Upper lobe of left lung (tissue), 6 donors: Measurements from ENCODE around the gene SIGLEC1. TPM values are rescaled to one million over a fixed set of nuclear protein-coding genes. Genes with fewer than 3 reads are reported as not detected.

ENCODE experiments used
- ATAC-seq, 2 donors: fragments of 200-7000 bp; cut with Tn5 transposase; one replicate each; pipeline ENCODE4 v1.9.1; 2022; ENCODE audit warnings: mild to moderate bottlenecking in 2 of 2, moderate library complexity in 2 of 2; ENCODE audit not compliant: low FRiP score in 2 of 2
- DNase-seq, 2 donors: peaks; one replicate each; pipeline ENCODE4 v3.0.0-alpha.2; 2019 to 2020
- H3K27ac ChIP-seq, 4 donors: fragments of 200-600 bp; sonication (generic); one replicate each; pipeline ENCODE4 v1.5.1; 2016 to 2019
- H3K27me3 ChIP-seq, 4 donors: fragments of 200-600 bp; sonication (generic); one replicate each; pipeline ENCODE4 v1.5.1; 2017 to 2019
- H3K36me3 ChIP-seq, 4 donors: fragments of 200-600 bp; sonication (generic); one replicate each; pipeline ENCODE4 v1.5.1; 2016 to 2019
- H3K4me1 ChIP-seq, 4 donors: fragments of 200-600 bp; sonication (generic); one replicate each; pipeline ENCODE4 v1.5.1; 2018 to 2019
- H3K4me3 ChIP-seq, 4 donors: fragments of 200-600 bp; sonication (generic); one replicate each; pipeline ENCODE4 v1.5.1; 2017 to 2019; ENCODE audit warnings: mild to moderate bottlenecking in 2 of 4, moderate library complexity in 1 of 4
- H3K9me3 ChIP-seq, 4 donors: fragments of 200-600 bp; sonication (generic); one replicate each; pipeline ENCODE4 v1.5.1; 2018 to 2019
- EP300 ChIP-seq, 4 donors: sonication (generic); formaldehyde crosslinking; IDR thresholded peaks; one replicate each; pipeline ENCODE4 v1.5.1; 2017; ENCODE audit warnings: antibody characterized with exemption in 4 of 4, control low read depth in 2 of 4
- POLR2A ChIP-seq, 4 donors: fragments of 450-650 bp; IDR thresholded peaks; one replicate each; pipeline ENCODE4 v1.5.1; 2016 to 2017; ENCODE audit warnings: antibody characterized with exemption in 4 of 4, mild to moderate bottlenecking in 2 of 4
- POLR2AphosphoS5 ChIP-seq, 2 donors: sonication (generic); formaldehyde crosslinking; IDR thresholded peaks; one replicate each; pipeline ENCODE4 v1.5.1; 2017; ENCODE audit warnings: antibody characterized with exemption in 2 of 2
- WGBS, 2 donors: methylation state at CpG; one replicate each; pipeline ENCODE4 v1.1.5; 2017 to 2018; 5-methylcytosine and 5-hydroxymethylcytosine counted together
- total RNA-seq, 6 donors: library from RNA; depleted of rRNA in 4 of 6; stranded (reverse); fragments of >200 nt in 4 of 6; gene quantifications; one replicate each; pipeline versions ENCODE4 v1.1.0 to v1.2.1, GENCODE V29; 2016 to 2021
- TF ChIP-seq, protein P1 (sequence below), 6 experiments: fragments of 450-650 bp in 4 of 6; fragments of 200-600 bp in 2 of 6; sonication (generic) in 2 of 6; IDR thresholded peaks; one replicate each; pipeline ENCODE4 v1.5.1; 2016 to 2019; ENCODE audit warnings: antibody characterized with exemption in 6 of 6
- donor health status: DM: no; HTN: no; CAD: no; lungs with moderate emphysema.
- donor health status: DM: no; HTN: yes; CAD: no; lungs with severe emphysema.

The SIGLEC1 gene
- total RNA-seq, 6 donors from 2014 or later: 14.4 to 69.9 (median 60.7) TPM

DNA sequence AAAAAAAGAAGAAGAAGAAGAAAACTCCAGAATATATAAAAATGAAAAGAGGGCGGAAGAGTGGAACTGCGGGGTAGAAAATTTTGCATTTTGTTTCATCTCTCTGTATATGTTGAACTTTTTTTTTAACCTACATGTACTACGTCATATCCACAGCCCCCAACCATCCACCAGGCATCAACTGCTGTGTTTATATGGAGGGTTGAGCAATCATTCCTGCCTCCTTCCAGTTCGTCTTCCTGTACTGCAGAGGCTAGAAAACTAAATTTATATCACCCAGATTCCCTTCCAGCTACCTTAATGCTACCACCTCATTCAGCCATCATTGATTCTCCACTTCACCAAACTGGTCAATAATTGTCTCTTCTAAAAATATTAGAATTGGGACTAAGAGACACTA lies 9.5 kb upstream of the SIGLEC1 start:
- WGBS, 2 donors: 77 to 83% methylated on average over 4 of the region's 4 CpGs
- no peak for DNase-seq
- no peak for ATAC-seq
- H3K4me1 ChIP-seq: peaks cover 0 to under 1% (median 0%) of the 10 kb centered on the region in 4 donors
- no peak overlapping the region for H3K4me3 ChIP-seq
- no peaks in the 10 kb centered on the region for H3K36me3 ChIP-seq
- TF ChIP-seq EP300 (IDR thresholded peaks at IDR 0.05) (no peak), POLR2A (IDR thresholded peaks at IDR 0.05) (no peak), POLR2AphosphoS5 (IDR thresholded peaks at IDR 0.05) (no peak)
- TF ChIP-seq, protein P1, sequence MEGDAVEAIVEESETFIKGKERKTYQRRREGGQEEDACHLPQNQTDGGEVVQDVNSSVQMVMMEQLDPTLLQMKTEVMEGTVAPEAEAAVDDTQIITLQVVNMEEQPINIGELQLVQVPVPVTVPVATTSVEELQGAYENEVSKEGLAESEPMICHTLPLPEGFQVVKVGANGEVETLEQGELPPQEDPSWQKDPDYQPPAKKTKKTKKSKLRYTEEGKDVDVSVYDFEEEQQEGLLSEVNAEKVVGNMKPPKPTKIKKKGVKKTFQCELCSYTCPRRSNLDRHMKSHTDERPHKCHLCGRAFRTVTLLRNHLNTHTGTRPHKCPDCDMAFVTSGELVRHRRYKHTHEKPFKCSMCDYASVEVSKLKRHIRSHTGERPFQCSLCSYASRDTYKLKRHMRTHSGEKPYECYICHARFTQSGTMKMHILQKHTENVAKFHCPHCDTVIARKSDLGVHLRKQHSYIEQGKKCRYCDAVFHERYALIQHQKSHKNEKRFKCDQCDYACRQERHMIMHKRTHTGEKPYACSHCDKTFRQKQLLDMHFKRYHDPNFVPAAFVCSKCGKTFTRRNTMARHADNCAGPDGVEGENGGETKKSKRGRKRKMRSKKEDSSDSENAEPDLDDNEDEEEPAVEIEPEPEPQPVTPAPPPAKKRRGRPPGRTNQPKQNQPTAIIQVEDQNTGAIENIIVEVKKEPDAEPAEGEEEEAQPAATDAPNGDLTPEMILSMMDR (IDR thresholded peaks at IDR 0.05): no peak
- no peaks in the 10 kb centered on the region for H3K9me3 ChIP-seq
- no peak overlapping the region for H3K27ac ChIP-seq
- no peaks in the 10 kb centered on the region for H3K27me3 ChIP-seq

DNA sequence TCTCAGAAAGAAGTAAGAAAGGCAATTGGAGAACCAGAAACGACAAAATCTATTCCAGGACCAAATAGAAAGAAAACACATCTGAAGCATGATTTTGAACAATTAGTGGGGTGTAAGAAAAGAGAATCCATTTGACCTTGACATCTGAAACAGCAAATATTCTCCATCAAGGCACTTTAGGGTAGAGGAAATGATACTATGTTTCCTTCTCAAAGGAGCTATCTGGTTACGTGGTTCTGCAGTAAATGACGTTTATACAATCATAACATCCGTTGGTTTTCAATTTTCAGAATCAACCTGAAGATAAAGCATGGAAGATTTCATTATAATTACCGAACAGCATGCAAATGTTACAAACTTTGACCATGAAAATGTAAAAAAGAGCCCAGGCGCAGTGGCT lies 8.2 kb upstream of the SIGLEC1 start:
- TF ChIP-seq POLR2A (IDR thresholded peaks at IDR 0.05) (no peak), EP300 (IDR thresholded peaks at IDR 0.05) (no peak), POLR2AphosphoS5 (IDR thresholded peaks at IDR 0.05) (no peak)
- TF ChIP-seq, protein P1 (IDR thresholded peaks at IDR 0.05): no peak
- ATAC-seq (no peak), DNase-seq (no peak)
- no peak overlapping the region for H3K27ac ChIP-seq
- H3K4me3 ChIP-seq: no peak overlapping the region
- H3K27me3 ChIP-seq: no peaks in the 10 kb centered on the region
- WGBS, 2 donors: 63 to 79% methylated on average over 6 of the region's 6 CpGs
- no peaks in the 10 kb centered on the region for H3K36me3 ChIP-seq
- no peaks in the 10 kb centered on the region for H3K4me1 ChIP-seq
- no peaks in the 10 kb centered on the region for H3K9me3 ChIP-seq

DNA sequence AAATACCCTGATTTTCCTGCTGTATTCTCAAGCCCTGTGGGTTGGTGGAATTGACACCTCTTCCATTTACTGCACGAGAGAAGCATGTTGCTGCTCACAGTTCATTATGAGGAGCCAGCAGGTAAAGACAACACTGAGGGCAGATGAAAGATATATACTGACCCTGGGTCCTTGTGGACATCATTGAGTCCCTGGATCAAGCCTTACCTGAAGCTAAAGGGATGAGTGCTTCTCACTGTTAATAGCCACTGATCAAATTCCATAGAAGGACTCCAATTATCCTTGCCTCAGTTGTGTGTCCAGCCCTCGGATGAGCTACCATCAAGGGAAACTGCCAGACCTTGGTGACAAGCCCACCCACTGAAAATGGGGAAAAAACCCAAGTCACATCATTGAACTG lies 7.7 kb upstream of the SIGLEC1 start:
- no peaks in the 10 kb centered on the region for H3K27me3 ChIP-seq
- H3K4me3 ChIP-seq: no peak overlapping the region
- H3K27ac ChIP-seq: no peak overlapping the region
- 73 to 74% methylated on average over 2 of the region's 2 CpGs for WGBS, 2 donors
- H3K9me3 ChIP-seq: no peaks in the 10 kb centered on the region
- H3K36me3 ChIP-seq: no peaks in the 10 kb centered on the region
- TF ChIP-seq, protein P1 (IDR thresholded peaks at IDR 0.05): no peak
- TF ChIP-seq POLR2AphosphoS5 (IDR thresholded peaks at IDR 0.05): no peak
- no peak for TF ChIP-seq EP300 (IDR thresholded peaks at IDR 0.05)
- no peak for TF ChIP-seq POLR2A (IDR thresholded peaks at IDR 0.05)
- DNase-seq (no peak), ATAC-seq (no peak)
- no peaks in the 10 kb centered on the region for H3K4me1 ChIP-seq

DNA sequence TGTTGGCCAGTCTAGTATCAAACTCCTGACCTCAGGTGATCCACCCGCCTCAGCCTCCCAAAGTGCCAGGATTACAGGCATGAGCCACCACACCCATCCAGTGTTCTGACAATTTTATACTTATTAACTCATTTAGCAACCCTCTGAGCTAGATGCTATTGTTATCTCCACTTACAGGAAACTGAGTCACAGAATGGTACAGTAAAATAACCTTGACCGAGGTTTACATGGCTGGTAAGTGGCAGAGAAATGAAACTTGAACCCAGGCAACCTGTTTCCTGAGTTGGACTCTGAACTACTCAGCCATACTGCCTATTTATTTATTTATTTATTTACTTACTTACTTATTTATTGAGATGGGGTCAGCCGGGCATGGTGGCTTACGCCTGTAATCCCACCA lies 6.6 kb upstream of the SIGLEC1 start:
- TF ChIP-seq, protein P1 (IDR thresholded peaks at IDR 0.05): no peak
- TF ChIP-seq POLR2A (IDR thresholded peaks at IDR 0.05) (no peak), EP300 (IDR thresholded peaks at IDR 0.05) (no peak), POLR2AphosphoS5 (IDR thresholded peaks at IDR 0.05) (no peak)
- 84 to 87% methylated on average over 4 of the region's 4 CpGs for WGBS, 2 donors

DNA sequence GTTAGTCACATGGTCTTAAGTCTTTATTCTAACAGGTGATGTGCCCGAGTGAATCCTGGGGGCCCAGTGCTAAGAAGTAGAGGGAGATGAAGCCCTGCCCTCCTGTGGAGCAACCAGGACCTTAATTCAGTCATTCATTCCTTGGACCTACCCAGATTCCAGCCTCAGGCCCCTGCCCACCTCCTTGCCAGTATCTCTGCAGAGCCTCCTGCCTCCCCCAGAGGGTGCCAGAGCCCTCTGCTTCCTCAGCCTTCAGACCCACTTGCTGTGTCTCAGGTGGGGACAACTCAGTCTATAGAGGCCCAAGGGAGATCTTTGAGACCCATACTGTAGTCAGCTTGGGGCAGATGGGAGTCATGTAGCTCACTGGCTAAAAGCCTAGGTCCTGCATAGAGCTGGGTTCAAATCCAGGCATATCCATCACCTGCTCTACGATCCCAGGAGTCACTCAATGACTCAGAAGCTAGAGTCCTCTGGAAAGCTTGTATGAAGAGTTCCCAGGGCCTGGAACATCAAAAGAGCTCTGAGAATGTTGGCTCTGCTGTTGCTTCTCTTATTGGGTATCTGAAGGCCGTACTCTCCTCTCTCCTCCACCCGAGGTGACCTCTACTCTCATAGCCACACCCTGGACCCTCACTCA lies 3.9 kb upstream of the SIGLEC1 start:
- no peak overlapping the region for H3K27ac ChIP-seq
- ATAC-seq (peak in 1 of 2 donors; percentile 58), DNase-seq (no peak)
- WGBS, 2 donors: 76 to 77% methylated on average over 4 of the region's 4 CpGs
- no peaks in the 10 kb centered on the region for H3K27me3 ChIP-seq
- peaks cover 0 to 11% (median 1%) of the 10 kb centered on the region in 4 donors for H3K4me1 ChIP-seq
- H3K4me3 ChIP-seq: no peak overlapping the region
- TF ChIP-seq EP300 (IDR thresholded peaks at IDR 0.05): no peak
- TF ChIP-seq POLR2AphosphoS5 (IDR thresholded peaks at IDR 0.05): no peak
- TF ChIP-seq POLR2A (IDR thresholded peaks at IDR 0.05): no peak
- TF ChIP-seq, protein P1 (IDR thresholded peaks at IDR 0.05): peak; percentile 39 to 70 (median 66)
- H3K9me3 ChIP-seq: no peaks in the 10 kb centered on the region
- H3K36me3 ChIP-seq: no peaks in the 10 kb centered on the region

More for the DNA sequence above, 6.6 kb upstream of the SIGLEC1 start:
- Histone ChIP-seq H3K4me3 (no peak overlapping the region), H3K4me1 (no peaks in the 10 kb centered on the region), H3K9me3 (no peaks in the 10 kb centered on the region), H3K27ac (no peak overlapping the region), H3K27me3 (no peaks in the 10 kb centered on the region), H3K36me3 (no peaks in the 10 kb centered on the region)
- ATAC-seq (no peak), DNase-seq (no peak)
